NCI-H1417 treated with DMSO at 0.1 percent for 48 hours (cell line): ENCODE measurements around the gene ULK2.
"Not testable (repeated sequence)": the region's sequence is repeated elsewhere in the genome, so short reads cannot be mapped to it uniquely, and the experiment has no call there.

Experiments used
- DNase-seq: peaks from one replicate; lab custom pipeline; 2025; lab: John Stamatoyannopoulos, UW

Gene ULK2

DNA sequence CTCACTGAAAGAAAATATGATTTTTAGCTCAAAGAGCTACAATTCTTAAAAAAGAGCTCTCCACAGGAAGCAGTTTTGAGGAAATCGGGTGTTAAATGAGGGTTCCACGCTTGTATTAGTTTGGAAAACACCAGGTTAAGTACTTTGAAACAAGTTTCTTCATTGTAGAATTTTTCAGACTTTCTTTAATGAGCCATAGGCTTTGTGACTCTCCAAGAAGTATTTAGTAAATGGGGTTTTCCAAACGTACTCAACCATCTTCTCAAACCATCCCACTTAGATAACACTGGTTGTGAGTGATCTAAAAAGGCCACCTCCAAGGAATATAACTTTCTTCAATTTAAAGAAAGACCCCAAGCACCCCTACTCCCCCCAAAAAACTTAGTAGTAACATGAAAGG is 2.7 kb downstream of the ULK2 start:
- no peak for DNase-seq

DNA sequence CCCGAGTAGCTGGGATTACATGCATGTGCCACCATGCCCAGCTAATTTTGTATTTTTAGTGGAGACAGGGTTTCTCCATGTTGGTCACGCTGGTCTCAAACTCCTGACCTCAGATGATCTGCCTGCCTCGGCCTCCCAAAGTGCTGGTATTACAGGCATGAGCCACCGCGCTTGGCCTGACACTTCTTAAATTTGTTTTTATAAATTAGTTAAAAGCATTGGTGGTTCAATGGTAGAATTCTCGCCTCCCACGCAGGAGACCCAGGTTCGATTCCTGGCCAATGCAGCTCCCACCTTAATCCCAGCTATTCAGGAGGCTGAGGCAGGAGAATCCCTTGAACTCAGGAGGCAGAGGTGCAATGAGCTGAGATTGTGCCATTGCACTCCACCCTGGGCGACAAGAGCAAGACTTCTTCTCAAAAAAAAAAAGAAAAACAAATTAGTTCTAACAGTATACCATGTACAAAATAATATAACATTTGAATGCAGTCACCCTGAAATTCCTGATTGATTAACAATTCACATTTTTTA is 7.0 kb downstream of the ULK2 start:
- DNase-seq: not testable (repeated sequence)

DNA sequence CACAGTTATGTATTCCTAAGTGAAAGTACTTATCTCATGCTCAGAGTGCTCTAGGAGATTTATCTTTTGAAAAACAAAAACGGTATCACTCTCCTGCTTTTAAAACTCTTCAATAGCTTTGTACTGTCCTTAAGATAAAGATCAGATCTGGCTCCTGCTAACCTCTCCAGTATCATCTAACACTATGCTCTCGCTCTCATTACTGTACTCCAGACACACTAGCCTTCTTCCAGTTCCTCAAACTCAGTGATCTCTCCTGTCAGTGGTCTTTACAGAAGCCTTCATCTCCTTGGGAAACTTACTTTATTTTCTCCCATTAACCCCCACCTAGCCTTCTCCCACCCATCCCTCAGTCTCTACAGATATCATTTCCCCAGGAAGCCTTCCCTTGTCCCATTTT is 10.1 kb downstream of the ULK2 start:
- DNase-seq: no peak

DNA sequence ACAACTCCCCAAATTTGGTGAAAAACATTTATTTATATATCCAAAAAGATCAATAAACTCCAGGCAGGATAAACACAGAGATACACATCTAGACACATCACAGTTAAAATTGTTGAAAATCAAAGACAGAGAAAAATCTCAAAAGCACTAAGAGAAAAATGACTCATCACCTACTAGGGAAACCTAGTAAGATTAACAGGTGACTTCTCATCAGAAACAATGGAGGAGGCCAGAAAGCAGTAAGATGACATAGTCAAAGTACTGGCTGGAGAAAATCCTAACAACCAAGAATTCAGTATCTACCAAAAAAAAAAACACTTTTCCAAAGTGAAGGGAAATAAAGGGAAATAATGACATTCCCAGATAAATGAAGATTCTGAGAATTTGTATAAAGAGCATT is 33.8 kb downstream of the ULK2 start:
- DNase-seq: no peak

DNA sequence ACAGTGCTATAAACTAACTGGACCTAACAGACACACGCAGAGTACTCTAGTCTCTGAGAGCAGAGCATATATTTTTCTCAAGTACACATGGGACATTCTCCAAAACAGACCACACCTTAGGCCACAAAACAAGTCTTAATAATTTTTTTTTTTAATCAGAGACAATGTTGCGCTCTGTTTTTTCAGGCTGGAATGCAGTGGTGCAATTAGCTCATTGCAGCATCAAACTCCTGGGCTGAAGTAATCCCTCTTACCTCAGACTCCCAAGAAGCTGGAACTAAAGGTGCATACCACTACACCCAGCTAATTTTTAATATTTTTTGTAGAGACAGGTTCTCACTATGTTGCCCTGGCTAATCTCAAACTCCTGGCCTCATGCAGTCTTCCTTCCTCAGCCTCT is 37.7 kb downstream of the ULK2 start:
- DNase-seq: no peak

DNA sequence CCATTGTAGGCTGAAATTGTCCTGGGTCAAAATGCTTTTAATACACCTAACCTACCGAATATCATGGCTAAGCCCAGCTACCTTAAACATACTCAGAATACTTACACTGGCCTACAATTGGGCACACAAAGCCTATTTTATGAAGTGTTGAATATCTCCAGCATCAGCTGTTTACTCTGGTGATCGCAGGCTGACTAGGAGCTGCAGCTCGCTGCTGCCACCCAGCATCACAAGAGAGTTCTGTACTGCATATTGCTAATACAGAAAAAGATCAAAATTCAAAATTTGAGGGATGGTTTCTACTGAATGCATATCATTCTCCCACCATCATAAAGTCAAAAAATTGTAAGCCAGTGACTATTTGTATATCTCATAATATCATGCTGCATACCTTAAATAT is 55.3 kb downstream of the ULK2 start:
- DNase-seq: no peak

DNA sequence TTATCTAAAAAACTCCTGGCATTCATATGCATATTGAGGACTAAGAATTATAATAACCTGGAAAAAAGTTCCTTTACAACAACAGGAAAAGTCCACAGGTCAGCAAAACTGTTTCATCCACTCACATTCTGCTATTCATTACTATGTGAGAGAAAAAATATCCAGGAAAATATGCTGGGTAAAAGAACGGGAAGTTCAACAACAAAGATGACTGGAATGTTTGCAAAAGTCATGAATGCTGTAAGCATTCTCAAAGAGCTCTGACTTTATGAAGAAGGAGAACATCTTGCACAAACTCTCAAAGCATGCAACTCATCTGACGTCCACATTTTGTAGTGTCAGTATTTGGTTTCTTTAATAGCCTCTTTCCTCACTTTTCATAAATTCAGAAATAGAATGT is 62.7 kb downstream of the ULK2 start:
- no peak for DNase-seq

DNA sequence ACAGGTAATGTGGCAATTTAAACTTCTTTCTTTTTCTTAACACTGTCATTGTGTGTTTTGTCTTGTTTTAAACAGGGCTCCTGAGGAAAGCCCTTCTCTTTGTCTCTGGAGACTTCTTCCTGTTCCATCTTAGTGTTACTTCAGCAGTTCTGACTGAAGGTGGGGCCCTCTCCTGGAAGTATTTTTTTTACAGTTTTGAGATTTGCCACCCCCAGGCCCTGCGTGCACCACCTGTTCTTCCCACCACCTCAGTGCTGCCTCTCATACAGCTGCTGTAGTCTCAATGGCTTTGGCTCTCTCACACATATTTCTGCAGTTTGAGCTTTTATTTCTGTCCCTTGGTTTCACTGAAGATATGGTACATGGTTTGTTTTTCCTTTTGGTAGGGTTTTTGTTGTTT is 67.2 kb downstream of the ULK2 start:
- no peak for DNase-seq

DNA sequence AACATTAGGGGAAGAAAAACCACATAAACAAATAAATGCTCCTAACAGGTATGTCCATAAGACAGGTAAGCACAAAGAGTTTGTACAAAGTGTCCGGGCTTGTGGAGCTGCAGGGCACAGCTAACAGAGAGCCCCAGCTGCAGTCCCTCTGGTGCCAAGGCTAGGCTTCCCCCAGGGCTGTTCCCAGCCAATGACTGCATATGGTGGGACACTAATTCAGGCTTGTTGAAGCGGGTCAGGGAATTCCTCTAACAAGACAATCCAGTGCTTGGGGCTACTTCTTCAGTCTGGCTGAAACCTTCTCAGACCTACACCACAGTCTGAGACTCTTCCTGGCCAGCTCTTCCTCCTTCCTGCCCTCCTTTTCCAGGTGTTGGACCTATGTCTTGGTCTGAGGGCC is 67.9 kb downstream of the ULK2 start:
- DNase-seq: no peak

DNA sequence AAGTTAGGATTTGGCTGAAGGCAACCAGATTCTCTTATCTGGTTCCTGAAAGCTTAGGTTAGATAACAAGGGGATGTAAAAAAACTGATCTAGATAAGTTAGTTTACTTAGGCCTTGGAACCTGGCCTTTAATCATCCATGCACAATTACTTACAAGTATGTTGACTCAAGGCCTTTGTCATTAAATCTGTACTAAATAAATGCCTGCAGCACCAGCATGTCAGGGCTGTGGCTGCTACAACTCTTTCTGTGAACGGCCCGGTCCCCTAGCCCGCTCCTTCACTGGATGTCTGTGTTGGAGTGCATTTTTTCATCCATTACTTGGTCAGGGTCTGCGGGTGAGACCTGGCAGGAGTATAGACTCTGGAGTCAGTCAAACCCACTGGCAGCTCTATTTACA is 71.3 kb downstream of the ULK2 start:
- no peak for DNase-seq

DNA sequence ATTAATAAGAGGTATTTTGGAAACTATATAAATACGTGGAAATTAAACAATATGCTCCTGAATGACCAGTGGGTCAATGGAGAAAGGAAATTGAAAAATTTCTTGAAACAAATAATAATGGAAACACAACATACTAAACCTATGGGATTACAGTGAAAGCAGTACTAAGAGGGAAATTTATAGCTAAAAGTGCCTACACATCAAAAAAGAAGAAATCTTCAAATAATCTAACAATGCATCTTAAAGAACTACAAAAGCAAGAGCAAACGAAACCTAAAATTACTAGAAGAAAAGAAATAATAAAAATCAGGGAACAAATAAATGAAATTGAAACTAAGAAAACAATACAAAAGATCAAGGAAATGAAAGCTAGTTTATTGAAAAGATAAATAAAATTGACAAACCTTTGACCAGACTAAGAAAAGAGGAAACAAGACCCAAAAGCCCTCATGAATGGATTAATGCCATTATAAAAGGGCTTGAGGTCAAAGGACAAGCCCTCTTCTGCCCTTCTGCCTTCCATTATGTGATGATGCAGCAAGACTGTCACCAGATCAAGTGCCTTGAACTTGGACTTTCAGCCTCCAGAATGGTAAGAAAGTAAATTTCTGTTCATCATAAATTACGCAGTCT is 75.7 kb downstream of the ULK2 start:
- DNase-seq: no peak

DNA sequence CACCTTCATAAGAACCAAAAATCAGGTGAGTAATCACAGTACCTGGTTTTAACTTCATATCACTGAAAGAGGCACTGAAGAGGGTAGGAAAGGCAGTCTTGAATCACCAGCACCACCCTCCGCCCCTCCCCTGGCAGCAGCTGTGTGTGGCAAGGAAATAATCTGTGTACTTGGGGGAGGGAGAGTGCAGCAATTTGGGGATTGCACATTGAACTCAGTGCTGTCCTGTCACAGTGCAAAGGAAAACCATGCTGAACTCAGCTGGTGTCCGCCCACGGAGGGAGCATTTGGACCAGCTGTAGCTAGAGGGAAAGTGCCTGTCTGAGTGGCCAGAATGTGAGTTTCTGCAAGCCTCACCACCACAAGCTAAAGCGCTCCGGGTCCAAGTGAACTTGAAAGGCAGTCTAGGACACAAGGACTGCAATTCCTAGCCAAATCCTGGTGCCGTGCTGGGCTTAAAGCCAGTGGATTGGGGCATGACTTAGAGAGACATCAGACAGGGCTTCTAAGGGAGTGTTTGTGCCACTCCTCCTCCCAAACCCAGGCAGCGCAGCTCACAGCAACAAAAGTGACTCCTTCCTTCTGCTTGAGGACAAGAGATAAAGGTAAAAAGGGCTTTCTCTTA is 79.9 kb downstream of the ULK2 start:
- no peak for DNase-seq

DNA sequence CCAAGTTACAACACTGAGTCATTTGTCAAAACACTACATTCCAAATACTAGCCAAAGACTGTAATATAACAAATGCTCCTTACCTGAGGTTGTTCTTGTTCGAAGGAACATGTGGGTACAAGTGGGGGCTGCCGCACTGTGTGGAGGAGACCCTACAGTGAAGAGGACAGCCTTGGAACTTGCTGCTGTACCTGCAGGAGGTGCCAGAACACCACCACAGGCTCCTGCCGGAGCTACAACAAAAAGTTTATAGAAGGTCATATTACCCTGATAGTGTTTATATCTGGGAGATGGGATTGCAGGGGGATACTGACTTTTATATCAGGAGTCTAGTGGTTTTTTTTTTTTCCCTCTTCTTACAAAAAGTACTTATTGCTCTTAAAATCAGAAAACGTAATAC is 81.9 kb downstream of the ULK2 start:
- no peak for DNase-seq

DNA sequence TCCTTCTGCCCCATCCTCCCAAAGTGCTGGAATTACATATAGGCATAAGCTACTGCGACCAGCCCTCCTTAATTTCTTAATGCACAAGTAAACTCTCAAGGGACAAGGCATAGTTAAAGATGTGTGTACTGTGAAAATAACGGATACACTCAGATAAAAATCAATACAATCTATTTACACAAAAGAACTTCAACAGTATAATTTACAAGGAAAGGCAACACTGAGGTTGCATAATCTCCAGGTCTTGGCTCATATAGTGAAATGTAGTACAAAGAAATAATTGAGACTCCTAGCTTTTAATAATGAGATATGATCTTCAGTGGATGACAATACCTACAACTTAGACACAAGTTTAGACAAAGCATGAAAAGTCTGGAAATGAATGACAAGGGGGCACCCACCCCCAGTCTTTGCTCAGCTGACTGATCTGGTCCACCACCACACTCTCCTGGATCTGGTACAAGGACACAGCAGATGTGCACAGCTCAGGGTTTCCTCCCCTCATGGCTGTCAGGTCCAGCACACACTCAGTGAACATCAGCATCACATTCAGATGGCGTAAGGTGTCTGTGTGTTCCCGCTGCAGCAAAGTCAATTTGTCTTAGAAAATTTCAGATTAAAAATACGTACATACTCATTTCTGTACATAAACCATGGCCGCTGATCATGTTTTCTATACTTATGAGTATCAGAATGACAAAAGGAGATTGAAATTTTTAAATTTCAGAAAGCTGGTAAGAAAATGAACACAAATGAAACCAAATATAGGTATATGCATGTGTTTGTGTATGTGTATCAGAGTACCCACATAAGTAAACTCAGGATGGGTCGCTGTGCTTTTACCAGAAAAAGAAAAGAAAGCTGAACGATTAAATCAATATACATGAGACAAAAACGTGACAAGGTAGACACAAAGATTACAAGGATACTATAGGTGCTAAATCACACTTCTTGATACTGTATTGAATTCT is 86.0 kb downstream of the ULK2 start:
- no peak for DNase-seq

DNA sequence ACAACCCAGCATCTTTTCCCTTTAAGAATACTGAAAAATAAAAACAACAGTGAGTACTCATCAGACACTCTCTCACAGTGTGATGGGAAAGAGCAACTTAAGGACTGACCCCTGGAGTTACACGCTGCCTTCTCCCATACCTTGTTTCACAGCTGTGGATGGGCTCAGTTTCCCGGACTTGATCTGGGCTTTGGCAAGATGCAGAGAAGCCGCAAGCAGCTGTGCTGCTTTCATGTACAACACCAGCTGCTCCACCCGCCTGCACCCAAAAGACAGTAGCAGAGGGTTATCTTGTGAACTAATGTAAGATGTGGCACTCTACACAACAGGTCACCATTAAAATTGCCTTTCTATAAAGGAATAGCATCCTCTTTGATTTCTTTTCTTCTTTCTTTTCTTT is 86.9 kb downstream of the ULK2 start:
- no peak for DNase-seq

DNA sequence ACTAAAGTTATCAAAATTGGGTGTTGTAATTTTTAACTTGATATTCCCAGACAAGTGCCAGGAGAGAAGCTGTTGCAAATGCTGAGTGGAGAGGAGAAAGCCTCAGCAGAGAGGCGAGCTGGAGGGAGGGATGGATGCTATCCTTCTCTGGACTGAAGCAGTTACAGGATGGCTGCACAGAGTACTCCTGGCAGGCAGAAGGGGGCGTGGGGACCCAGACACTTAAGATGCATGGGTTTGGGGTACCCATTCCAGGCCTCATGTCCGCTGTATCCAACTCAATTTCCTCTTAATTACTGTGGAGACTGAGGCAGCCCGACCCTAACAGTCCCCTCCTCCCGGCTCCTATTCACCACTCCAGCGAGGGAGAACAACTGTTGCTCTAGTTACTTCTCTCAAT is 94.2 kb downstream of the ULK2 start:
- DNase-seq: no peak

DNA sequence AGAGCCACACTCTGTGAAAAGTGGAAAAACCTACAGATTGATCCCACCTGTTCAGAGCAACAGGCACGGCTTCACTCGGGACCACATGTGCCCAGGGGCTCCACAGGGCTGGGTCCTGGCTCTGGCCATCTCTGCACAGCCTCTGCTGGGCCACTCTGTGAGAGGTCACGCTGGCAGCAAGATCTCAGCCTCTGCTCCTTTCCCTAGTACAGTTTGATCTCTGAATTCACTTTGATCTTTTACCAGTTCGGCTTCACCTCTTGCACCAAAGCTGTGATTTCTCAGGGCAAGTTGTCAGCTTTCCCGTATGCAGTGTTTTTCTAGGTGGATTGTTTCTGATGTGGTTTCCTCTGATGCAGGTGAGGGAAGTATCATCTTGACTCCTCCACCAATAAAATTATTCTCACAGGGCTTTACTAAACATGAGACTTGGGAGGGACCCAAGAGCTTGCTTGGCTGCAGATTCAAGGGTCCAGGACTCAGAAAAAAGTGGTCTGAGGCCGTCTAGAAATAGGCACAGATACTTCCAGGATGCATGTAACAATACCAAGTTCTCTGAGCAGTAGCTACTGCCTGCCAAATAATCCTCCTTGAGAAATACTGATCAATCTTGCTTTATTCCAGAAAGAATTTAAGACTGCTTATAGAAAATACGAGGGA is 95.6 kb downstream of the ULK2 start:
- no peak for DNase-seq

DNA sequence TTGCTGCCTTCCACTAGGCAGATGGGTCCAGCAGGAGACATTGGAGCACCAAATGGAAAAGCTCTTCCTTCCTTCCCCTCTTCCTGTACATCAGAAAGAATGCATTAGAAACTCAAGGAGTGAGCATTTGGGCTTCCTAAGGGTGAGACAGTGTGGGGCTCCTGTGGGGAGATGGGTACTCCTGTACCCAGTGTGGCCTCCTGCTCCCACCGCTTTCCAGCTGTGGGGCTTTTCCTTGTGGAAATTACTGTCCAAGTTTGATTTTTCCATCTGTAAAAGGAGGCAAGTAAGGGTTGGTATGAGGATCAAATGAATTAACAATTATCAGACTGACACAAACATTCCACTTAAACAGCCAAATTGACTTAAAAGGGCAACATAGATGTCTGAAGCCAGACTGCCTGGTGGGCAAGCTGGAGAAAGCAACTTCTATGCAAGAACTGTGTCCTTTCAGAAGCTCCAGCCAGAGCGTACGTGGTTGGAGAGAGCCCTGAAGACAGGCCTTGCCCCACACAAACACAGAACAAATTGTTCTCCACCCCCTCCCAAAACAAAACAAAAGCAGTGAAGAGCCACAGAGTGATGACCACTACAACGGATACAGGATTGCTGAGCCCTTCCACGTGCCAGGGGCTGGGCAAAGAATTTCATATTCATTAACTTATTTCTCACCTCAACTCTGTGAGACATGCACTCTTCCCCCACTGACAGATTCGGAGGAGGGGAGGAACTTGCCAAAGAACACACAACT is 96.6 kb downstream of the ULK2 start:
- no peak for DNase-seq

DNA sequence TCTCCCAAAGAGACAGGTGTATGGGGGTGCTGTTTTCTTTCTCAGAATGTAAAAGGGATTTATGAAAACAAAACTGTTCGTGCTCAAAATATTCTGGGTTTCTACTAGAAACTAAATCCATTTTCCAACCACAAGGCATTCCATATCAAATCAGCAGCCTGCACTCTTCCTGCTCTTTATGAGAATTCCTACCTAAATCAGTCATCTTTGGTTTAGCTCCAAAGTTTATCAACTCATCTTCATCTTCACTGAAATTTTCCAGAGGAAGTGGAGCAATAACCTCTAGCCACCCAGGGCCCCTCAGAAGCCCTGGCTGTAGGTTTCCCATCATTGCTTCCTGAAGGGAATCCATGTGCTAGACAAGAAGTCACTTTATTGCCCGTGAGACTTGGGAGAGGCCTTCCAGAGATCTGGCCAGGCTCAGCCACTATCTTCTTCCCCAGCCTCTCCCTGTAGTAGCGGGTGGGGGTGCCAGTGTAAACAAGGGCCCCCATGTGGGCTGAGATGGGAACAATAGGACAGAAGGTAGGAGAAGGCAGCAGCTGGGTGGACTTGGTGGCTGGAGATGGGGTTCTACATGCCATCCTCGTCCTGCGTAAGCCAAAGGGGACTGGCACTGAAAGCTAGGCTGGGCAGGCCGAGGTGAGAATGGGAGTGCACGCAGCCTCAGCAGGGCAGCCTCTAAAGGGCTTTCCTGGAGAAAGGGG is 97.6 kb downstream of the ULK2 start:
- no peak for DNase-seq

DNA sequence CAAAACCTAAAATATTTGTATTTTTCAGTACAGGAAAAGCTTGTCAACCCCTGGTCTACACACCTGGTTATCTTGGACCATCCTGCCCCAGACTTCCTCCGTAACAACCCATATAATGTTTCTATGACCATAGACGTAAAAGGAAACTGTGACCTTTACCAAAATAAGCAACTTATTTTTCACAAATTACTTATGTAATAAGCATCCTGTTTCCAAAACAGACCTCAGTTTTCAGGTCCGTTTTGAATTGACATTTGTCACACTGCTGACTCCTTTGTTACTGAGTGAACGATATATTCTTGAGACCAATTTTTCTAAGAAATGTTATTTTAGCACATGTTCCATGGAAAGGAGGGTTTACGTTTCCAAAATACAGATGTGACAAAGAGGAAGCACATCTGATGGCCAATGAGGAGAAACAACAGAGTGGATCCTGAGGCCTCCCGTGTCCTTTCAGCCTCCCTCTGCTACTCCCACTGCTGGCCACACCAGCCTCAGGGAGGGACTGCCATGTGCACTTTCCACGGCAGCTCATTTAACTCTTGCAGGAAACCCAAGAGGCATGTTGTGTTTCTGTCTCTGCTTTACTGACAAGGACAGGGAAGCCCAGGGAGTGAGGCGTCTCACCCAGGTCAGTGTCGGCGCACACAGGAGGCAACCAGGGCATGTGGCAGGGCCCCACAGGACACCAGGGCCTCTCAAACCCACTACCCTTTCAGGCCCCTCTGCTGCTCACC is 99.5 kb downstream of the ULK2 start:
- DNase-seq: no peak
